H1 (cell line): ENCODE measurements around the gene UBE2D2. TPM values are rescaled to one million over a fixed set of nuclear protein-coding genes. Genes with fewer than 3 reads are reported as not detected.

Experiments
- CTCF ChIA-PET: fragments of 300-600 bp; sonication (Branson Sonifier 250); formaldehyde crosslinking; loops from one replicate; lab custom pipeline; 2021; ENCODE audit not compliant: partially characterized antibody; lab: Charles Lee
- POLR2A ChIA-PET: fragments of 300-600 bp; sonication (Branson Sonifier 250); formaldehyde crosslinking; loops from one replicate; lab custom pipeline; 2021; ENCODE audit warnings: inconsistent platforms; ENCODE audit not compliant: partially characterized antibody; lab: Charles Lee
- DNase-seq, 2 experiments: peaks; one replicate each; pipeline versions ENCODE4 v3.0.0 to v3.0.0-alpha.2; 2010 to 2022; ENCODE audit warnings: low spot score in 2 of 2, low read depth in 1 of 2, mixed read lengths in 1 of 2
- FAIRE-seq: peaks from 2 replicates; lab custom pipeline; 2011; peaks lifted over from hg19 to GRCh38; lab: Jason Lieb, UNC
- H2AFZ ChIP-seq: 2 replicates; pipeline ENCODE4 v1.8.1; 2012; ENCODE audit warnings: low read length, inconsistent platforms
- H2AK5ac ChIP-seq: 2 replicates; pipeline ENCODE4 v1.6.1; 2013; ENCODE audit warnings: low read depth, low read length
- H2BK120ac ChIP-seq: replicated peaks from 2 replicates; pipeline ENCODE3; 2013; ENCODE audit warnings: low read depth, low read length, inconsistent platforms
- H2BK12ac ChIP-seq: 2 replicates; pipeline ENCODE4 v1.6.1; 2013; ENCODE audit warnings: low read depth, low read length
- H2BK15ac ChIP-seq: 2 replicates; pipeline ENCODE4 v1.6.1; 2013; ENCODE audit warnings: low read length
- H2BK20ac ChIP-seq: 2 replicates; pipeline ENCODE4 v1.6.1; 2013; ENCODE audit warnings: low read length
- H2BK5ac ChIP-seq: 2 replicates; pipeline ENCODE4 v1.6.1; 2013; ENCODE audit warnings: low read depth, low read length
- H3K14ac ChIP-seq: 2 replicates; pipeline ENCODE4 v1.6.1; 2013; ENCODE audit warnings: inconsistent platforms; ENCODE audit not compliant: insufficient read length
- H3K18ac ChIP-seq: 2 replicates; pipeline ENCODE4 v1.6.1; 2013; ENCODE audit warnings: low read length; ENCODE audit errors: extremely low read depth
- H3K23ac ChIP-seq: 2 replicates; pipeline ENCODE4 v1.6.1; 2013; ENCODE audit warnings: inconsistent platforms; ENCODE audit not compliant: insufficient read length
- H3K23me2 ChIP-seq: 2 replicates; pipeline ENCODE4 v1.6.1; 2013; ENCODE audit warnings: low read depth, low read length
- H3K27ac ChIP-seq: 2 replicates; pipeline ENCODE4 v1.6.1; 2011; ENCODE audit warnings: low read depth, low read length, inconsistent platforms
- H3K27me3 ChIP-seq, 4 experiments: replicated peaks in 1 of 4; 1 replicate in 1 of 4; 2 replicates in 3 of 4; pipeline versions ENCODE4 v1.6.1 to v1.8.1; 2011 to 2013; ENCODE audit warnings: low read length in 3 of 4, mild to moderate bottlenecking in 3 of 4, inconsistent platforms in 2 of 4, mixed read lengths in 2 of 4, moderate library complexity in 1 of 4; ENCODE audit not compliant: control insufficient read depth in 3 of 4, insufficient read depth in 3 of 4; ENCODE audit errors: extremely low read depth in 1 of 4
- H3K36me3 ChIP-seq, 4 experiments: 2 replicates each; pipeline versions ENCODE4 v1.6.1 to v1.8.1; 2011 to 2013; ENCODE audit warnings: mild to moderate bottlenecking in 4 of 4, low read length in 3 of 4, moderate library complexity in 2 of 4, control low read depth in 1 of 4, inconsistent platforms in 1 of 4; ENCODE audit not compliant: insufficient read depth in 4 of 4, control insufficient read depth in 2 of 4
- H3K4ac ChIP-seq: replicated peaks from 2 replicates; pipeline ENCODE3; 2013; ENCODE audit warnings: low read length, low read depth, mixed read lengths, inconsistent platforms; ENCODE audit not compliant: insufficient read length
- H3K4me1 ChIP-seq, 4 experiments: replicated peaks in 1 of 4; 1 replicate in 1 of 4; 2 replicates in 3 of 4; pipeline versions ENCODE4 v1.6.1 to v1.8.1; 2011 to 2013; ENCODE audit warnings: low read length in 3 of 4, inconsistent platforms in 2 of 4, mixed read lengths in 1 of 4; ENCODE audit not compliant: insufficient read depth in 4 of 4, control insufficient read depth in 3 of 4
- H3K4me2 ChIP-seq, 2 experiments: 2 replicates each; pipeline versions ENCODE4 v1.6.1 to v1.8.1; 2011 to 2013; ENCODE audit warnings: low read depth in 2 of 2, low read length in 2 of 2, control low read depth in 1 of 2, inconsistent platforms in 1 of 2, mild to moderate bottlenecking in 1 of 2; ENCODE audit not compliant: insufficient read depth in 1 of 2
- H3K4me3 ChIP-seq, 4 experiments: fragments of 200-600, 300-600 bp in 1 of 4; sonication (generic), shearing (Covaris generic), sonication (Bioruptor Twin) in 1 of 4; 2 replicates each; pipeline versions ENCODE4 v1.5.1 to v1.8.1; 2011 to 2016; ENCODE audit warnings: low read length in 4 of 4, low read depth in 3 of 4, control low read depth in 2 of 4, inconsistent platforms in 2 of 4, mild to moderate bottlenecking in 2 of 4, mixed read lengths in 1 of 4, moderate library complexity in 1 of 4; ENCODE audit not compliant: insufficient read depth in 2 of 4; ENCODE audit errors: extremely low read depth in 1 of 4
- H3K56ac ChIP-seq: replicated peaks from 2 replicates; pipeline ENCODE3; 2013; ENCODE audit warnings: low read depth, mild to moderate bottlenecking, mixed read lengths, low read length, inconsistent platforms; ENCODE audit not compliant: insufficient read length
- H3K79me1 ChIP-seq: 2 replicates; pipeline ENCODE4 v1.6.1; 2013; ENCODE audit warnings: low read depth, low read length, control low read depth
- H3K79me2 ChIP-seq, 2 experiments: 2 replicates each; pipeline versions ENCODE4 v1.6.1 to v1.8.1; 2012 to 2013; ENCODE audit warnings: low read length in 2 of 2, mild to moderate bottlenecking in 2 of 2, inconsistent platforms in 1 of 2; ENCODE audit not compliant: insufficient read depth in 2 of 2, control insufficient read depth in 1 of 2
- H3K9ac ChIP-seq, 4 experiments: replicated peaks in 1 of 4; 1 replicate in 1 of 4; 2 replicates in 3 of 4; pipeline versions ENCODE4 v1.6.1 to v1.8.1; 2011 to 2013; ENCODE audit warnings: low read depth in 3 of 4, low read length in 3 of 4, control low read depth in 2 of 4, mild to moderate bottlenecking in 2 of 4, moderate library complexity in 2 of 4, inconsistent platforms in 1 of 4; ENCODE audit errors: extremely low read depth in 1 of 4
- H3K9me3 ChIP-seq, 2 experiments: 2 replicates each; pipeline versions ENCODE4 v1.6.1 to v1.8.1; 2012 to 2013; ENCODE audit warnings: mild to moderate bottlenecking in 2 of 2, moderate library complexity in 2 of 2, control low read depth in 1 of 2, inconsistent platforms in 1 of 2, low read depth in 1 of 2, low read length in 1 of 2, mixed read lengths in 1 of 2; ENCODE audit not compliant: insufficient read depth in 2 of 2
- H4K20me1 ChIP-seq, 2 experiments: replicated peaks in 1 of 2; 2 replicates each; pipeline versions ENCODE3 to v1.8.1; 2011 to 2013; ENCODE audit warnings: inconsistent platforms in 2 of 2, low read length in 2 of 2, mild to moderate bottlenecking in 1 of 2; ENCODE audit not compliant: insufficient read depth in 2 of 2, control insufficient read depth in 1 of 2
- H4K5ac ChIP-seq: 2 replicates; pipeline ENCODE4 v1.6.1; 2013; ENCODE audit warnings: low read length, low read depth, mixed read lengths, inconsistent platforms; ENCODE audit not compliant: insufficient read length
- H4K8ac ChIP-seq: 2 replicates; pipeline ENCODE4 v1.8.0; 2013; ENCODE audit warnings: mild to moderate bottlenecking, moderate library complexity, low read length, inconsistent platforms; ENCODE audit not compliant: insufficient read depth; ENCODE audit errors: extremely low read depth
- H4K91ac ChIP-seq: replicated peaks from 2 replicates; pipeline ENCODE3; 2013; ENCODE audit warnings: low read length, mixed read lengths, inconsistent platforms; ENCODE audit not compliant: insufficient read length
- CTCF ChIP-seq, 3 experiments: IDR thresholded peaks; 1 replicate in 2 of 3; 2 replicates in 1 of 3; pipeline versions ENCODE4 v1.5.1 to v1.6.1; 2011; ENCODE audit warnings: low read length in 3 of 3, mild to moderate bottlenecking in 3 of 3, inconsistent platforms in 2 of 3, low read depth in 1 of 3, moderate library complexity in 1 of 3; ENCODE audit not compliant: insufficient read depth in 1 of 3; ENCODE audit errors: control extremely low read depth in 1 of 3
- EZH2 ChIP-seq: fragments of 200-600 bp; sonication (generic); IDR thresholded peaks from 2 replicates; pipeline ENCODE4 v1.7.1; 2012; ENCODE audit warnings: low read depth, mild to moderate bottlenecking, moderate library complexity, low read length, inconsistent platforms; ENCODE audit not compliant: severe bottlenecking
- FOSL1 ChIP-seq: IDR thresholded peaks from 2 replicates; pipeline ENCODE4 v1.6.1; 2011; ENCODE audit warnings: mild to moderate bottlenecking, low read depth, low read length, moderate library complexity; ENCODE audit not compliant: insufficient read depth
- KDM1A ChIP-seq: fragments of 200-600, 300-600 bp; sonication (generic); IDR thresholded peaks from 2 replicates; pipeline ENCODE4 v1.7.1; 2016; ENCODE audit warnings: mild to moderate bottlenecking, low read length, borderline replicate concordance
- KDM4A ChIP-seq: IDR thresholded peaks from one replicate; pipeline ENCODE4 v1.7.1; 2012; ENCODE audit warnings: low read depth, mild to moderate bottlenecking, moderate library complexity, low read length, inconsistent platforms; ENCODE audit not compliant: severe bottlenecking
- PHF8 ChIP-seq: fragments of 200-600 bp; sonication (generic); conservative IDR thresholded peaks from 2 replicates; pipeline ENCODE4 v1.7.1; 2012; ENCODE audit warnings: low read depth, mild to moderate bottlenecking, inconsistent platforms, low read length, moderate library complexity
- RFX5 ChIP-seq: IDR thresholded peaks from 2 replicates; pipeline ENCODE4 v1.6.1; 2011; ENCODE audit warnings: low read depth, low read length, improper control_type of control experiment, borderline replicate concordance
- SRF ChIP-seq: IDR thresholded peaks from 2 replicates; pipeline ENCODE4 v1.6.1; 2011; ENCODE audit warnings: mild to moderate bottlenecking, low read depth, low read length, moderate library complexity
- TEAD4 ChIP-seq: IDR thresholded peaks from 2 replicates; pipeline ENCODE4 v1.6.1; 2012; ENCODE audit warnings: low read depth, low read length, inconsistent platforms, mixed read lengths
- WGBS, 2 experiments: shearing (Covaris generic) in 1 of 2; methylation state at CpG; one replicate each; pipeline versions ENCODE4 v1.1.6 to v1.1.7; 2013 to 2015; ENCODE audit warnings: low lambda C conversion rate in 2 of 2, mixed read lengths in 2 of 2, inconsistent platforms in 1 of 2, low coverage in 1 of 2, missing lambda C conversion rate in 1 of 2; ENCODE audit not compliant: insufficient replicate concordance in 2 of 2, insufficient coverage in 1 of 2, insufficient read length in 1 of 2; ENCODE audit errors: extremely low coverage in 1 of 2, missing lambda C conversion rate in 1 of 2; 5-methylcytosine and 5-hydroxymethylcytosine counted together
- polyA plus RNA-seq, 7 experiments: library from polyadenylated mRNA; depleted of rRNA in 3 of 7; stranded (reverse) in 5 of 7; unstranded in 2 of 7; fragments of >200 nt in 5 of 7; fragments of 200-250 nt in 2 of 7; gene quantifications; 1 replicate in 5 of 7; 2 replicates in 1 of 7; 4 replicates in 1 of 7; pipeline versions ENCODE4 v1.2.1 to v1.2.3, GENCODE V29; 2011 to 2013; ENCODE audit warnings: missing spikeins in 2 of 7, mixed read lengths in 2 of 7
- total RNA-seq: library from RNA; stranded (reverse); fragmentation: NEBNext Ultra II Directional; extraction: Animal tissue kit (Norgen Biotek cat#: 25700); gene quantifications from 2 replicates; pipeline ENCODE4 v1.2.1, GENCODE V29; 2021

UBE2D2 gene
- total and polyA plus RNA-seq, 2 of the 8 experiments (the other 6 are each of a cell fraction or from before 2014, with no cell fraction given) = 66.9 to 203 TPM

GRCh38 chr5:139577689-139578290 is 16.7 kb downstream of the UBE2D2 start:
- no peak for FAIRE-seq
- no peak overlapping the region for H2AFZ ChIP-seq
- no peak overlapping the region for H3K27ac ChIP-seq
- no peak overlapping the region for H3K4me2 ChIP-seq
- H4K5ac ChIP-seq = no peak overlapping the region
- H3K4me3 ChIP-seq = no peak overlapping the region
- no peak overlapping the region for H2BK5ac ChIP-seq
- 98% methylated on average over 5 of the region's 5 CpGs; no CpG with 5 or more reads in 1 of the 2 experiments for WGBS, 2 experiments
- H3K36me3 ChIP-seq = peaks cover 0 to 3% (median 0%) of the 10 kb centered on the region in 4 experiments; a peak in 2 of 8 replicates
- H3K4me1 ChIP-seq = peaks cover 0 to 7% (median 0%) of the 10 kb centered on the region in 4 experiments; a peak in 2 of 7 replicates
- peaks cover 21% of the 10 kb centered on the region in 2 experiments for H4K20me1 ChIP-seq
- no peak overlapping the region for H2BK20ac ChIP-seq
- no peak overlapping the region for H3K4ac ChIP-seq
- no peaks in the 10 kb centered on the region for H3K23me2 ChIP-seq
- peaks cover 22% of the 10 kb centered on the region for H3K79me1 ChIP-seq
- peaks cover 27 to 93% of the 10 kb centered on the region in 2 experiments for H3K79me2 ChIP-seq
- ChIA-PET POLR2A (interaction anchor here (1.0 to 5.7 kb wide), 4 partner anchors 8 to 60 kb away, joined by 3 to 49 read pairs (median 4); partner anchors contain the start of gene UBE2D2), CTCF (interaction anchor here (1.7 to 2.3 kb wide), 2 partner anchors 10 to 54 kb away, joined by 5 to 13 read pairs; no protein-coding TSS in a partner anchor)
- H3K14ac ChIP-seq = no peak overlapping the region
- H2BK15ac ChIP-seq = no peak overlapping the region
- no peak overlapping the region for H3K18ac ChIP-seq
- H2AK5ac ChIP-seq = no peak overlapping the region
- H3K9ac ChIP-seq = 0 out of 7 replicates have a peak overlapping the region, but pooled peaks of 1 of the 4 experiments have one; percentile 21
- no peaks in the 10 kb centered on the region for H3K27me3 ChIP-seq
- no peak overlapping the region for H2BK120ac ChIP-seq
- H3K9me3 ChIP-seq = no peaks in the 10 kb centered on the region
- H3K23ac ChIP-seq = no peak overlapping the region
- no peak overlapping the region for H4K8ac ChIP-seq
- H3K56ac ChIP-seq = no peak overlapping the region
- H2BK12ac ChIP-seq = no peak overlapping the region
- DNase-seq = no peak
- no peak overlapping the region for H4K91ac ChIP-seq
- no peak for TF ChIP-seq RFX5
- no peak for TF ChIP-seq CTCF (IDR thresholded peaks at IDR 0.05; ENCODE audit: control extremely low read depth in 1 of 3, insufficient read depth in 1 of 3, low read depth in 1 of 3, low read length in 3 of 3)
- no peak for TF ChIP-seq TEAD4
- TF ChIP-seq KDM1A = no peak
- TF ChIP-seq KDM4A = no peak
- no peak for TF ChIP-seq EZH2
- no peak for TF ChIP-seq SRF
- TF ChIP-seq PHF8 = no peak
- no peak for TF ChIP-seq FOSL1
